ENCODE results near the gene SHC2. TPM values are rescaled to one million over a fixed set of nuclear protein-coding genes. Genes with fewer than 3 reads are reported as not detected.

Gene SHC2
- total and polyA plus RNA-seq, 2 donors (not counting 1 experiment from before 2014, with no cell fraction given): 0.02 to 2.5 TPM

DNA sequence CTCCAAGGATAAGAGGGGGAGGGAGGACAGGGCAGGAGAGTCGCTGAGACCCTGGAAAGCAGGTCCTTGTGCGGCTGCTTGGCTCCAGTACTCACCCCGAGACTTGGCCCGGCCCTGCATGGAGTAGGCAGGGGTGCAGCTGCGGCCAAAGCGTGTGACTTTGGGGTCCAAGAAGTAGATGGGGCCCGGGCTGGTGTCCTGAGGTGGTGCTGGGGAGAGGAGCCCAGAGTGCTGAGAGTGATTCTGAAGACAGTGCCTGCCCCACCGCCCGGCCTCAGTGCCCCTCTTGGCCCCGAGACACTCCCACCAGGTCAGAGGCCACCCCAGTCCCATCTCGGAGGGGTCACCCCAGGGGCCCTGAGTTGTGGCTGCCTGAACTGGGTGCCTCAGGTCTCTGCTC, 6.7 kb upstream of the SHC2 start:
- Histone ChIP-seq H3K27me3 (ENCODE audit: control insufficient read depth, insufficient read depth, low read length) (peaks cover 1% of the 10 kb centered on the region), H3K4me3 (replicated peaks in 1 of 4; ENCODE audit: control extremely low read depth in 1 of 4, insufficient read depth in 1 of 4, low read depth in 3 of 4, low read length in 4 of 4) (no peak overlapping the region), H2AFZ (ENCODE audit: low read length) (no peak overlapping the region), H3K36me3 (ENCODE audit: control insufficient read depth, insufficient read depth, low read length) (no peaks in the 10 kb centered on the region), H4K20me1 (ENCODE audit: control insufficient read depth, extremely low read depth, insufficient read depth, low read length) (no peaks in the 10 kb centered on the region), H3K4me1 (ENCODE audit: control insufficient read depth, extremely low read depth, insufficient read depth, low read length) (no peaks in the 10 kb centered on the region), H3K79me2 (ENCODE audit: control insufficient read depth, insufficient read depth, low read length) (no peaks in the 10 kb centered on the region), H3K27ac (ENCODE audit: insufficient read depth, low read length) (no peak overlapping the region), H3K9me3 (ENCODE audit: control insufficient read depth, insufficient read depth, low read depth, low read length) (no peaks in the 10 kb centered on the region), H3K4me2 (ENCODE audit: extremely low read depth, insufficient read depth, low read length) (no peak overlapping the region), H3K9ac (ENCODE audit: insufficient read depth, low read length) (no peak overlapping the region)
- no peak for DNase-seq (ENCODE audit: low read depth in 2 of 2)
- no peak for TF ChIP-seq EZH2 (IDR thresholded peaks at IDR 0.05; ENCODE audit: low read length, missing control alignments)
- TF ChIP-seq, protein P1, sequence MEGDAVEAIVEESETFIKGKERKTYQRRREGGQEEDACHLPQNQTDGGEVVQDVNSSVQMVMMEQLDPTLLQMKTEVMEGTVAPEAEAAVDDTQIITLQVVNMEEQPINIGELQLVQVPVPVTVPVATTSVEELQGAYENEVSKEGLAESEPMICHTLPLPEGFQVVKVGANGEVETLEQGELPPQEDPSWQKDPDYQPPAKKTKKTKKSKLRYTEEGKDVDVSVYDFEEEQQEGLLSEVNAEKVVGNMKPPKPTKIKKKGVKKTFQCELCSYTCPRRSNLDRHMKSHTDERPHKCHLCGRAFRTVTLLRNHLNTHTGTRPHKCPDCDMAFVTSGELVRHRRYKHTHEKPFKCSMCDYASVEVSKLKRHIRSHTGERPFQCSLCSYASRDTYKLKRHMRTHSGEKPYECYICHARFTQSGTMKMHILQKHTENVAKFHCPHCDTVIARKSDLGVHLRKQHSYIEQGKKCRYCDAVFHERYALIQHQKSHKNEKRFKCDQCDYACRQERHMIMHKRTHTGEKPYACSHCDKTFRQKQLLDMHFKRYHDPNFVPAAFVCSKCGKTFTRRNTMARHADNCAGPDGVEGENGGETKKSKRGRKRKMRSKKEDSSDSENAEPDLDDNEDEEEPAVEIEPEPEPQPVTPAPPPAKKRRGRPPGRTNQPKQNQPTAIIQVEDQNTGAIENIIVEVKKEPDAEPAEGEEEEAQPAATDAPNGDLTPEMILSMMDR (conservative IDR thresholded peaks at IDR 0.05 in 1 of 2, IDR thresholded peaks at IDR 0.05 in 1 of 2; ENCODE audit: low read depth in 1 of 2, low read length in 2 of 2): no peak

DNA sequence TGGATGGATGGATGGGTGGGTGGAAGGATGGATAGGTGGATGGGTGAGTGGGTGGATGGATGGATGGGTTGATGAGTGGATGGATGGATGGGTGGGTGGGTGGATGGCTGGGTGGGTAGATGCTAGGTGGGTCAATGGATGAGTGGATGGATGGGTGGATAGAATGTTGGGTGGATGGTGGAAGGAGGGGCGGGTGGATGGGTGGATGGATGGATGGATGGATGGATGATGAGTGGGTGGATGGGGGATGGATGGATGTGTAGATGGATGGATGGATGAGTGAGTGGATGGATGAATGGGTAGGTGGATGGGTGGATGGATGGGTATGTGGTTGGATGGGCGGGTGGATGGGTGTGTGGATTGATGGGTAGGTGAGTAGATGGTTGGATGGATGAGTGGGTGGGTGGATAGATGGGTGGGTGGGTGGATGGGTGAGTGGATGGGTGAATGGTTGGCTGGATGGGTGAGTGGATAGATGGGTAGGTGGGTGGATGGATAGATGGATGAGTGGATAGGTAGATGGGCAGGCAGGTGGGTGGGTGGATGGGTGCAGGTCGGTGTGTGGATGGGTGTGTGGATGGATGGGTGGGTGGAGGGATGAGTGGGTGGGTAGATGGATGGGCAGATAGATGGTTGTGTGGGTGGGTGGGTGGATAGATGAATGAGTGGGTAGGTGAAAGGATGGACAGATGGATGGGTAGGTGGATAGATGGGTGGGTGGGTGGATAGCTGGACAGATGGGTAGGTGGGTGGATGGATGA, 4.4 kb upstream of the SHC2 start:
- TF ChIP-seq, protein P1 (conservative IDR thresholded peaks at IDR 0.05 in 1 of 2, IDR thresholded peaks at IDR 0.05 in 1 of 2; ENCODE audit: low read depth in 1 of 2, low read length in 2 of 2): no peak
- no peak for TF ChIP-seq EZH2 (IDR thresholded peaks at IDR 0.05; ENCODE audit: low read length, missing control alignments)
- no peak overlapping the region for H2AFZ ChIP-seq (ENCODE audit: low read length)
- no peaks in the 10 kb centered on the region for H3K79me2 ChIP-seq (ENCODE audit: control insufficient read depth, insufficient read depth, low read length)
- H3K27me3 ChIP-seq (ENCODE audit: control insufficient read depth, insufficient read depth, low read length): peaks cover 10% of the 10 kb centered on the region
- H4K20me1 ChIP-seq (ENCODE audit: control insufficient read depth, extremely low read depth, insufficient read depth, low read length): no peaks in the 10 kb centered on the region
- H3K4me1 ChIP-seq (ENCODE audit: control insufficient read depth, extremely low read depth, insufficient read depth, low read length): no peaks in the 10 kb centered on the region
- no peak overlapping the region for H3K4me2 ChIP-seq (ENCODE audit: extremely low read depth, insufficient read depth, low read length)
- DNase-seq (ENCODE audit: low read depth in 2 of 2): no peak
- no peak overlapping the region for H3K9ac ChIP-seq (ENCODE audit: insufficient read depth, low read length)
- no peak overlapping the region for H3K27ac ChIP-seq (ENCODE audit: insufficient read depth, low read length)
- H3K36me3 ChIP-seq (ENCODE audit: control insufficient read depth, insufficient read depth, low read length): no peaks in the 10 kb centered on the region
- no peak overlapping the region for H3K4me3 ChIP-seq (replicated peaks in 1 of 4; ENCODE audit: control extremely low read depth in 1 of 4, insufficient read depth in 1 of 4, low read depth in 3 of 4, low read length in 4 of 4)
- no peaks in the 10 kb centered on the region for H3K9me3 ChIP-seq (ENCODE audit: control insufficient read depth, insufficient read depth, low read depth, low read length)

DNA sequence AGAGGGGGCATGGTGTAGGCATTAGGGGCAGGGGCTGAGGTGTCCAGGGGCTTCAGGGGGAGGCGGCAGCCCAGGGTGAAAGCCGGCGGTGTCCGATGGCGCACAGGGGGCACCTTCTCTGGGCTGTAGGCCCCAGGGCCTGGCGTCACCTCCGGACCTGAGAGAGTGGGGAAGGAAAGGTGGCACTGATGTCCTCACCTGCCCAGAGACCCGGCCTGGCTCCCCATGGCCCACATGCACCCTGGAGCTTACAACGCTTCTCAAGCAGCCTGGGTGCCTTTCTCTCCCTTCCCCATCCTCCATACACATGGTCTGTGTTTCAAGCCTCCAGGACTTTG, 3.3 kb upstream of the SHC2 start:
- Histone ChIP-seq H3K4me2 (ENCODE audit: extremely low read depth, insufficient read depth, low read length) (no peak overlapping the region), H2AFZ (ENCODE audit: low read length) (no peak overlapping the region), H3K36me3 (ENCODE audit: control insufficient read depth, insufficient read depth, low read length) (no peaks in the 10 kb centered on the region), H3K79me2 (ENCODE audit: control insufficient read depth, insufficient read depth, low read length) (no peaks in the 10 kb centered on the region), H3K27me3 (ENCODE audit: control insufficient read depth, insufficient read depth, low read length) (peaks cover 12% of the 10 kb centered on the region), H3K4me3 (replicated peaks in 1 of 4; ENCODE audit: control extremely low read depth in 1 of 4, insufficient read depth in 1 of 4, low read depth in 3 of 4, low read length in 4 of 4) (no peak overlapping the region), H3K27ac (ENCODE audit: insufficient read depth, low read length) (no peak overlapping the region), H3K9ac (ENCODE audit: insufficient read depth, low read length) (no peak overlapping the region), H4K20me1 (ENCODE audit: control insufficient read depth, extremely low read depth, insufficient read depth, low read length) (no peaks in the 10 kb centered on the region), H3K9me3 (ENCODE audit: control insufficient read depth, insufficient read depth, low read depth, low read length) (no peaks in the 10 kb centered on the region), H3K4me1 (ENCODE audit: control insufficient read depth, extremely low read depth, insufficient read depth, low read length) (no peaks in the 10 kb centered on the region)
- TF ChIP-seq, protein P1 (conservative IDR thresholded peaks at IDR 0.05 in 1 of 2, IDR thresholded peaks at IDR 0.05 in 1 of 2; ENCODE audit: low read depth in 1 of 2, low read length in 2 of 2): no peak
- TF ChIP-seq EZH2 (IDR thresholded peaks at IDR 0.05; ENCODE audit: low read length, missing control alignments): no peak
- DNase-seq (ENCODE audit: low read depth in 2 of 2): no peak
